PC-3 (cell line): ENCODE measurements around the gene ARHGAP31. TPM values are rescaled to one million over a fixed set of nuclear protein-coding genes. Genes with fewer than 3 reads are reported as not detected.
"Not testable (repeated sequence)": the region's sequence is repeated elsewhere in the genome, so short reads cannot be mapped to it uniquely, and the experiment has no call there.

Experiments used
- ATAC-seq: fragments of 200-7000 bp; cut with Tn5 transposase; 2 replicates; pipeline ENCODE4 v1.9.1; 2020; ENCODE audit warnings: mild to moderate bottlenecking, moderate library complexity
- BruUV-seq: library from RNA; stranded (reverse); fragments of 400-500 nt; replicated peaks from 2 replicates; lab custom pipeline; 2021; lab: Mats Ljungman, UMichigan
- CTCF ChIA-PET: fragments of 300-600 bp; sonication (Branson Sonifier 250); formaldehyde crosslinking; loops from one replicate; lab custom pipeline; 2022; ENCODE audit warnings: antibody characterized with exemption; lab: Charles Lee
- POLR2A ChIA-PET: fragments of 300-600 bp; sonication (Branson Sonifier 250); formaldehyde crosslinking; loops from one replicate; lab custom pipeline; 2022; ENCODE audit warnings: antibody characterized with exemption; ENCODE audit not compliant: unreplicated experiment; lab: Charles Lee
- DNase-seq: peaks from one replicate; pipeline ENCODE4 v3.0.0-alpha.2; 2015
- H2AFZ ChIP-seq: fragments of 300-600 bp; sonication (generic); 2 replicates; pipeline ENCODE4 v1.6.0; 2016; ENCODE audit warnings: antibody characterized with exemption, low read length
- H3F3A ChIP-seq: fragments of 300-600 bp; sonication (generic); one replicate; pipeline ENCODE4 v1.6.0; 2017; ENCODE audit warnings: antibody characterized with exemption, low read length, control low read depth, mild to moderate bottlenecking; ENCODE audit not compliant: unreplicated experiment
- H3K27ac ChIP-seq: fragments of 300-600 bp; sonication (generic); 2 replicates; pipeline ENCODE4 v1.5.1; 2016; ENCODE audit warnings: mild to moderate bottlenecking, low read length
- H3K27me3 ChIP-seq: fragments of 300-600 bp; sonication (generic); 2 replicates; pipeline ENCODE4 v1.6.1; 2016; ENCODE audit warnings: low read length, mixed read lengths
- H3K36me3 ChIP-seq: fragments of 300-600 bp; sonication (generic); 2 replicates; pipeline ENCODE4 v1.6.1; 2016; ENCODE audit warnings: low read depth, mixed run types, low read length, mixed read lengths
- H3K4me1 ChIP-seq: fragments of 300-600 bp; sonication (generic); 2 replicates; pipeline ENCODE4 v1.5.1; 2016; ENCODE audit warnings: low read length; ENCODE audit not compliant: insufficient read depth
- H3K4me2 ChIP-seq: fragments of 300-600 bp; sonication (generic); 2 replicates; pipeline ENCODE4 v1.6.0; 2016; ENCODE audit warnings: low read length
- H3K4me3 ChIP-seq: fragments of 300-600 bp; sonication (generic); 2 replicates; pipeline ENCODE4 v1.5.1; 2016; ENCODE audit warnings: mild to moderate bottlenecking, low read length, mixed read lengths
- H3K79me2 ChIP-seq: fragments of 300-600 bp; sonication (generic); 2 replicates; pipeline ENCODE4 v1.6.1; 2017; ENCODE audit warnings: low read length, mixed read lengths
- H3K9ac ChIP-seq: fragments of 300-600 bp; sonication (generic); 2 replicates; pipeline ENCODE4 v1.6.0; 2016; ENCODE audit warnings: mild to moderate bottlenecking, low read length
- H3K9me2 ChIP-seq: fragments of 300-600 bp; sonication (generic); replicated peaks from 2 replicates; pipeline ENCODE4 v1.6.1; 2016; ENCODE audit warnings: mixed run types, low read length, mixed read lengths
- H3K9me3 ChIP-seq: fragments of 300-600 bp; sonication (generic); 2 replicates; pipeline ENCODE4 v1.6.1; 2016; ENCODE audit warnings: low read length, mixed read lengths
- H4K20me1 ChIP-seq: fragments of 300-600 bp; sonication (generic); 2 replicates; pipeline ENCODE4 v1.6.1; 2016; ENCODE audit warnings: low read length, mixed read lengths
- EZH2 ChIP-seq: fragments of 300-600 bp; sonication (generic); IDR thresholded peaks from one replicate; pipeline ENCODE4 v1.6.1; 2017; ENCODE audit warnings: antibody characterized with exemption, mild to moderate bottlenecking, low read length; ENCODE audit not compliant: unreplicated experiment
- EZH2phosphoT487 ChIP-seq: fragments of 300-600 bp; sonication (generic); IDR thresholded peaks from 2 replicates; pipeline ENCODE4 v1.6.1; 2018; ENCODE audit warnings: mild to moderate bottlenecking, antibody characterized with exemption, low read length, borderline replicate concordance
- intact Hi-C: fragments of 100-400 bp; cut with micrococcal nuclease; formaldehyde crosslinking; loops from 2 replicates; pipeline ENCODE4 v1.9.0; 2023
- total RNA-seq: library from RNA; depleted of rRNA; stranded (reverse); fragments of >200 nt; gene quantifications from 2 replicates; pipeline ENCODE4 v1.2.3, GENCODE V29; 2014
- TF ChIP-seq, protein P1 (sequence below): fragments of 300-600 bp; sonication (generic); conservative IDR thresholded peaks from 2 replicates; pipeline ENCODE4 v1.5.1; 2017; ENCODE audit warnings: antibody characterized with exemption, low read depth, mild to moderate bottlenecking, low read length

ARHGAP31 gene
- total RNA-seq, 1 experiment from 2014 or later: 7.8 TPM

DNA sequence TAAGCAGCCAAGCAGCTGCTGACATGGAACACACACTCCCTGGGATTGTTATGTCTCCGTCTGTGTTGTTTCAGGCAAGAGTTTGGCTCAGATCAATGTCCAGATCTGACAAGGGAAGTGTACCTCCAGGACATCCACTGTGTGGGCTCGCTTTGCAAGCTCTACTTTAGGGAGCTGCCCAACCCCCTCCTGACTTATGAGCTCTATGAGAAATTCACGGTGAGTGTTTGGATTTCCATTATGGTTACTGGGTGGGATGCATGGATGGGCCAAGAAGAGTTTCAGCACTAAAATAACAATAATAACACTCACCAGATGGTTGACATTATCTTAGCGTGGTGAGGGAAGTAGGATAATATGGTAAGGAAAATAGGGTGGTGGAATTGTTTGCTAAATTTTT lies 74.1 kb downstream of the ARHGAP31 start:
- no peaks in the 10 kb centered on the region for H3K9me2 ChIP-seq
- ATAC-seq (no peak), DNase-seq (no peak)
- no peak overlapping the region for H3K4me2 ChIP-seq
- H3K36me3 ChIP-seq: peaks cover 4% of the 10 kb centered on the region; the same call in 1 of the 2 replicates
- TF ChIP-seq EZH2phosphoT487 (no peak), EZH2 (no peak)
- TF ChIP-seq, protein P1, sequence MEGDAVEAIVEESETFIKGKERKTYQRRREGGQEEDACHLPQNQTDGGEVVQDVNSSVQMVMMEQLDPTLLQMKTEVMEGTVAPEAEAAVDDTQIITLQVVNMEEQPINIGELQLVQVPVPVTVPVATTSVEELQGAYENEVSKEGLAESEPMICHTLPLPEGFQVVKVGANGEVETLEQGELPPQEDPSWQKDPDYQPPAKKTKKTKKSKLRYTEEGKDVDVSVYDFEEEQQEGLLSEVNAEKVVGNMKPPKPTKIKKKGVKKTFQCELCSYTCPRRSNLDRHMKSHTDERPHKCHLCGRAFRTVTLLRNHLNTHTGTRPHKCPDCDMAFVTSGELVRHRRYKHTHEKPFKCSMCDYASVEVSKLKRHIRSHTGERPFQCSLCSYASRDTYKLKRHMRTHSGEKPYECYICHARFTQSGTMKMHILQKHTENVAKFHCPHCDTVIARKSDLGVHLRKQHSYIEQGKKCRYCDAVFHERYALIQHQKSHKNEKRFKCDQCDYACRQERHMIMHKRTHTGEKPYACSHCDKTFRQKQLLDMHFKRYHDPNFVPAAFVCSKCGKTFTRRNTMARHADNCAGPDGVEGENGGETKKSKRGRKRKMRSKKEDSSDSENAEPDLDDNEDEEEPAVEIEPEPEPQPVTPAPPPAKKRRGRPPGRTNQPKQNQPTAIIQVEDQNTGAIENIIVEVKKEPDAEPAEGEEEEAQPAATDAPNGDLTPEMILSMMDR: no peak
- ChIA-PET POLR2A (no interaction called here), CTCF (no interaction called here)
- no peaks in the 10 kb centered on the region for H3K9me3 ChIP-seq
- no peak overlapping the region for H3K4me3 ChIP-seq
- no TSS peak for BruUV-seq
- intact Hi-C loops: no loop called here
- no peak overlapping the region for H3K9ac ChIP-seq
- H3K4me1 ChIP-seq: no peaks in the 10 kb centered on the region
- no peak overlapping the region for H2AFZ ChIP-seq
- H3K79me2 ChIP-seq: no peaks in the 10 kb centered on the region
- no peaks in the 10 kb centered on the region for H3F3A ChIP-seq
- H3K27ac ChIP-seq: no peak overlapping the region
- no peaks in the 10 kb centered on the region for H3K27me3 ChIP-seq
- no peaks in the 10 kb centered on the region for H4K20me1 ChIP-seq

DNA sequence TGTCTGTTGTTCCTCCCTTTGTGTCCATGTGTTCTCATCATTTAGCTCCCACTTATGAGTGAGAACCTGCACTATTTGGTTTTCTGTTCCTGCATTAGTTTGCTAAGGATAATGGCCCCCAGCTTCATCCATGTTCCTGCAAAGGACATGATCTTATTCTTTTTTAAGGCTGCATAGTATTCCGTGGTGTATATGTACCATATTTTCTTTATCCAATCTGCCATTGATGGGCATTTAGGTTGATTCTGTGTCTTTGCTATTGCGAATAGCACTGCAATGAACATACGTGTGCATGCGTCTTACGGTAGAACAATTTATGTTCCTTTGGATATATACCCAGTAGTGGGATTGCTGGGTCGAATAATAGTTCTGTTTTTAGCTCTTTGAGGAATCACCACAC lies 77.6 kb downstream of the ARHGAP31 start:
- H3K4me3 ChIP-seq, DNase-seq, H3K27ac ChIP-seq, CTCF ChIA-PET, H3K36me3 ChIP-seq, H3K27me3 ChIP-seq, H3F3A ChIP-seq, POLR2A ChIA-PET, H3K79me2 ChIP-seq, H3K9me2 ChIP-seq, H3K9ac ChIP-seq, H3K9me3 ChIP-seq, H4K20me1 ChIP-seq, intact Hi-C loops, ATAC-seq, H2AFZ ChIP-seq, BruUV-seq, H3K4me2 ChIP-seq, H3K4me1 ChIP-seq: not testable (repeated sequence)

DNA sequence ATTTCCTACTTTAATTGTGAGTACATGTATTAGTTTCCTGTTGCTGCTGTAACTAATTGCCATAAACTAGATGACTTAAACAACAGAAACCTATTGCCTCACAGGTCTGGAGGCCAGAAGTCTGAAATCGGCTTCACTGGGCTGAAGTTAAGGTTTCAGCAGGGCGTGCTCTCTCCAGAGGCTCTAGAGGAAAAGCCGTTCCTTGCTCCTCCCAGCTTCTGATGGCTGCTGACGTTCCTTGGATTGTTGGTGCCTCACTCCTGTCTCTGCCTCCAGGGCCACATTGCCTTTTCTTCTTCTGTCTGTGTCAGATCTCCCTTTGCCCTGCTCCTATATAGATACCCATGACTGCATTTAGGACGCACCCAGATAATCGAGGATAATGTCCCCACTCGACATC lies 80.9 kb downstream of the ARHGAP31 start:
- BruUV-seq: no TSS peak
- ChIA-PET POLR2A (no interaction called here), CTCF (no interaction called here)
- Histone ChIP-seq H4K20me1 (no peaks in the 10 kb centered on the region), H3K9ac (no peak overlapping the region), H3K4me3 (no peak overlapping the region), H3K9me3 (no peaks in the 10 kb centered on the region), H3K4me2 (no peak overlapping the region), H3K27ac (no peak overlapping the region), H2AFZ (no peak overlapping the region), H3K4me1 (no peaks in the 10 kb centered on the region), H3K27me3 (no peaks in the 10 kb centered on the region), H3K79me2 (no peaks in the 10 kb centered on the region), H3K36me3 (peaks cover 1% of the 10 kb centered on the region; the same call in 1 of the 2 replicates), H3K9me2 (no peaks in the 10 kb centered on the region), H3F3A (no peaks in the 10 kb centered on the region)
- TF ChIP-seq EZH2: no peak
- TF ChIP-seq EZH2phosphoT487: no peak
- intact Hi-C loops: no loop called here
- DNase-seq (no peak), ATAC-seq (no peak)

DNA sequence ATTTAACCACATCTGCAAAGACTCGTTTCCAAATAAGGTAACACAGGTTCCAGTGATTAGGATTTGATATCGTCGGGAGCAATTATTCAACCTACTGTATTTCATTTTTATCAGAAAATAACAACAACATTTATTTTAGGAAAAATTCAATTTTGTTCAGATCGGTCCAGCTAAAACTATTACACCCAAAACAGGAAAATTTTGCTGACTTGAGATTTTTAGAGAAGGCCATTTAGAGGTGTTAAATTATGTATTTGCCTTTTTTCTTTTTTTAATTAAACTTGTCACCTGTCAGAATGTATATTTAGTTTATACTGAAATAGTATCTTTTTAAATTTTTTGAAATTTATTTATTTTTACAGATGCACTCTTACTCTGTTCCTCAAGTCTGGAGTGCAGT lies 81.3 kb downstream of the ARHGAP31 start:
- TF ChIP-seq EZH2phosphoT487 (no peak), EZH2 (no peak)
- TF ChIP-seq, protein P1: no peak
- Histone ChIP-seq H3K79me2 (no peaks in the 10 kb centered on the region), H3K4me1 (no peaks in the 10 kb centered on the region), H3K9me2 (no peaks in the 10 kb centered on the region), H3K4me2 (no peak overlapping the region), H3K36me3 (no peaks in the 10 kb centered on the region), H2AFZ (no peak overlapping the region), H3F3A (no peaks in the 10 kb centered on the region), H3K4me3 (no peak overlapping the region), H3K27me3 (no peaks in the 10 kb centered on the region), H3K9ac (no peak overlapping the region), H4K20me1 (no peaks in the 10 kb centered on the region), H3K27ac (no peak overlapping the region), H3K9me3 (no peaks in the 10 kb centered on the region)
- DNase-seq (no peak), ATAC-seq (no peak)
- intact Hi-C loops: no loop called here
- BruUV-seq: no TSS peak
- ChIA-PET POLR2A (no interaction called here), CTCF (no interaction called here)
